ENCODE results near the gene IL36RN.

DNA sequence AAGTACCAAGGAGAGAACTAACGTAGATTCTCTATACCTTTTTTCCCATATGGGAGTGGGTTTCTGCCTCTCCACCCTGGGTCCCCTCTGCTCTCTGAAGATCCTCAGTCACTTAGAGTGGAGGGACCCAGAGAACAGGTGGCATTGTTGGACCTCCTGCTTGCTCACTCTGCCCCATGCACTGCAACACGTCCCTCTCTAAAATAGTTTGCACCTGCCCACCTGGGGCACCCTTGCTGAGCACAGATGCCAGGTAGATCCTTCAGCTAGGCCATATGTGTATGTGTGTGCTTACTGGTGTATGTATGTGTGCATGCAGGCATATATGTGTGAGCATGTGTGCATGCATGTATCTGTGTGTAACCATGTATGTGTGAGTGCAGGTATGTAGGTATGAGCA, 2.2 kb downstream of the IL36RN start:
- TF ChIP-seq POLR2A (IDR thresholded peaks at IDR 0.05; ENCODE audit: low read length) (no peak), GATA1 (IDR thresholded peaks at IDR 0.05; ENCODE audit: low read depth, low read length) (no peak)
